Amniotic stem cell (primary cell): ENCODE measurements around the gene SMIM34.
"Not testable (repeated sequence)": the region's sequence is repeated elsewhere in the genome, so short reads cannot be mapped to it uniquely, and the experiment has no call there.

ENCODE experiments used
- DNase-seq: peaks from one replicate; lab custom pipeline; 2025; lab: John Stamatoyannopoulos, UW

The SMIM34 gene

GRCh38 chr21:34423805-34424204 is at the start of gene SMIM34:
Gene SMIM34 (minus strand): TSS chr21:34423951. CDS start chr21:34423839, 112 bp downstream.
- not testable (repeated sequence) for DNase-seq

GRCh38 chr21:34467333-34467732 is 43.6 kb upstream of the SMIM34 start:
- DNase-seq, result not testable (repeated sequence)

GRCh38 chr21:34459426-34459825 is 35.7 kb upstream of the SMIM34 start:
- not testable (repeated sequence) for DNase-seq

- not testable (repeated sequence) for DNase-seq
Measured at GRCh38 chr21:34458266-34458665, 34.5 kb upstream of the SMIM34 start.

- DNase-seq, result not testable (repeated sequence)
Measured at GRCh38 chr21:34456180-34456579, 32.4 kb upstream of the SMIM34 start.

GRCh38 chr21:34455628-34456027 is 31.9 kb upstream of the SMIM34 start:
- DNase-seq, result not testable (repeated sequence)

GRCh38 chr21:34447018-34447417 is 23.3 kb upstream of the SMIM34 start:
- DNase-seq, result not testable (repeated sequence)

GRCh38 chr21:34443486-34443885 is 19.7 kb upstream of the SMIM34 start:
- not testable (repeated sequence) for DNase-seq

GRCh38 chr21:34429710-34430109 is 6.0 kb upstream of the SMIM34 start:
- DNase-seq, result not testable (repeated sequence)

- DNase-seq, result not testable (repeated sequence)
Measured at GRCh38 chr21:34428441-34428840, 4.7 kb upstream of the SMIM34 start.

GRCh38 chr21:34427339-34427738 is 3.6 kb upstream of the SMIM34 start:
- not testable (repeated sequence) for DNase-seq

GRCh38 chr21:34417448-34418077 is 6.2 kb downstream of the SMIM34 start:
- not testable (repeated sequence) for DNase-seq

- DNase-seq, result not testable (repeated sequence)
Measured at GRCh38 chr21:34407294-34407693, 16.5 kb downstream of the SMIM34 start.

- DNase-seq, result not testable (repeated sequence)
Measured at GRCh38 chr21:34406676-34407075, 17.1 kb downstream of the SMIM34 start.

- not testable (repeated sequence) for DNase-seq
Measured at GRCh38 chr21:34406102-34406501, 17.6 kb downstream of the SMIM34 start.

GRCh38 chr21:34405686-34406085 is 18.1 kb downstream of the SMIM34 start:
- DNase-seq, result not testable (repeated sequence)

- not testable (repeated sequence) for DNase-seq
Measured at GRCh38 chr21:34404742-34405141, 19.0 kb downstream of the SMIM34 start.

- not testable (repeated sequence) for DNase-seq
Measured at GRCh38 chr21:34400522-34400921, 23.2 kb downstream of the SMIM34 start.

GRCh38 chr21:34383724-34384415 is 39.9 kb downstream of the SMIM34 start:
- DNase-seq, result not testable (repeated sequence)

GRCh38 chr21:34383138-34383537 is 40.6 kb downstream of the SMIM34 start:
- DNase-seq, result not testable (repeated sequence)

- not testable (repeated sequence) for DNase-seq
Measured at GRCh38 chr21:34375619-34375972, 48.2 kb downstream of the SMIM34 start.

- DNase-seq, result not testable (repeated sequence)
Measured at GRCh38 chr21:34374940-34375618, 48.7 kb downstream of the SMIM34 start, which contains the start of gene SMIM11. Gene SMIM11 (plus strand): TSS chr21:34375507. CDS start chr21:34379505, 3,998 bp downstream.

GRCh38 chr21:34374462-34374861 is 49.3 kb downstream of the SMIM34 start:
- DNase-seq, result not testable (repeated sequence)
